Suppressor macrophage treated with lipopolysaccharide for 1 hour (primary cell): Measurements from ENCODE around the gene HAUS5.

Experiments used
- DNase-seq, 3 donors: peaks; one replicate each; pipeline ENCODE4 v3.0.0-alpha.2; 2020 to 2022

HAUS5 gene

DNA sequence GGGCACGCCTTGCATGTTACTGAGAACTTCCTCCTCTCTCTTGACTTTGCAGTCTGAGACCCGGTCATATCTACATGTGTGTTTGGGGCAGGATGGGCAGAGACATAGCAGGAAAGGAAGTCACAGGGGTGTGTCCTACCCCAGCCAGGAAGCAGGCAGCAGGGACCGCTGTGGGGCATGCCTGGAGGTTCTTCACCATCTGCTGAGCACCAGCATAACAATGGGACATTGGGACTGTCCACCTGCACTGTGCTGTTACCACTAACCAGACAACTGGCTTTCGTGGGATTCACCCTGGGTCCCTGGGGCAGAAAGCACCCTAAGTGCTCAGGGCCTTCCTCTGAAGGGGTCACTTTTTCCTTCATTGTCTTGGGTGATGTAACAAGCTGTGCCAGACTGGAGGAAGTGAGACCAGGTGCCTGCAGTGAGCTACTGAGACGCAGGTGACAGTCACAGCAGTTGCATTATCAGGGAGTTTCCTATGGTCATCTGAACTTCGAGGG is 2.6 kb upstream of the HAUS5 start:
- DNase-seq, result peak; percentile 9 to 25 (median 22)

DNA sequence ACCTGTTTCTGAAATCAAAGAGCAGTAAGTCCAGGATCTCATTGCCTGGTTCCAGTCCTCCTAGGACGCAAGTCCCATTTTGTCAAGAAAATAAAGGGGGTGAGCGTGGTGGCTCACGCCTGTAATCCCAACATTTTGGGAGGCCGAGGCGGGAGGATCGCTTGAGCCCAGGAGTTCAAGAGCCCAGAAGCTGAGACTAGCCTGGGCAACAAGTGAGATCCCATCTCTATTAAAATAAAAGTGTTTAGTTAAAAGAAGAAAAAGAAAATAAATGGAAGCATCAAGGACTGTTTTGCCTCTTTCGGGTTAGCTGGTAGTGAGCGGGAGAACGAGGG is 344 bp upstream of the HAUS5 start:
- no peak for DNase-seq

DNA sequence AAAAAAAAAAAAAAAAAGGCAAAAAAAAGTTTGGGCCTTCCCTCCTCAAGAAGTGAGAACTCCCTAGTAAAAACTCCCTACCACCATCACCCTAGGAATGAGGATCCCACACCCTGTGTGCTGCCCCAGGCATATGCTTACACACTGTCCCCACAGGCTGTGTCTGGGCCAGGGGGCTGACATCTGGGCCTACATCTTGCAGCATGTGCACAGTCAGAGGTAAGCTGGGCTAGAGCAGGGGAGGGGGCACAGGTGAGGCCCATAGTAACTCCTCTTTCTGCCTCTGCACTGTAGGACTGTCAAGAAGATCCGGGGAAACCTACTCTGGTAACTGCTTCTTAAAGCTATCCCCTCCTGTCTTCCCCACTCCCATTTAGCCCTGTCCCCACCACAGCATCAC is 1.0 kb downstream of the HAUS5 start:
- no peak for DNase-seq

DNA sequence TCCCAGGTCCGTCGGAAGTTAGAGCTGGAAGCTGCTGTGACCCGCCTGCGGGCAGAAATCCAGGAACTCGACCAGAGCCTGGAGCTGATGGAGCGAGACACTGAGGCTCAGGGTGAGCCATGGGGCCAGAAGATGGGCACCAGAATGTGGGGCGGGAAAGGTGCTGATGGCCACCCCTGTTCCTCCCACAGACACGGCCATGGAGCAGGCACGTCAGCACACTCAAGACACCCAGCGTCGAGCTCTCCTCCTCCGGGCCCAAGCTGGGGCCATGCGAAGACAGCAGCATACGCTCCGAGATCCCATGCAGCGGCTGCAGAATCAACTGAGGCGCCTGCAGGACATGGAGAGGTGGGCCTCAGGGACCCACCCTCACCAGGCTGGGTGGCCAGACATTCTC is 2.5 kb downstream of the HAUS5 start:
- no peak for DNase-seq

DNA sequence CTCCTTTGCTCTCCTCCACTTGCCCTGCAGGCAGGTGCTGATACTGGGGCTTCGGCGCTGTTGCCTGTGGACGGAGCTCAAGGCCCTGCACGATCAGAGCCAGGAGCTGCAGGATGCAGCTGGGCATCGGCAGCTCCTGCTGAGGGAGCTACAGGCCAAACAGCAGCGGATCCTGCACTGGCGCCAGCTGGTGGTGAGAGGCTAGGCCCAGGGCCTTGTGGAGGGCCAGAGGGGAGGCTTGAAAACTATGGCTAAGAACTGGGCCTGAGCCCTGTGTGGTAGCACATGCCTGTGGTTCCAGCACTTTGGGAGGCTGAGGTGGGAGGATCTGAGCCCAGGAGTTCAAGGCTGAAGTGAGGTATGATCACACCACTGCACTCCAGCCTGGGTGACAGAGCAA is 6.3 kb downstream of the HAUS5 start:
- no peak for DNase-seq

DNA sequence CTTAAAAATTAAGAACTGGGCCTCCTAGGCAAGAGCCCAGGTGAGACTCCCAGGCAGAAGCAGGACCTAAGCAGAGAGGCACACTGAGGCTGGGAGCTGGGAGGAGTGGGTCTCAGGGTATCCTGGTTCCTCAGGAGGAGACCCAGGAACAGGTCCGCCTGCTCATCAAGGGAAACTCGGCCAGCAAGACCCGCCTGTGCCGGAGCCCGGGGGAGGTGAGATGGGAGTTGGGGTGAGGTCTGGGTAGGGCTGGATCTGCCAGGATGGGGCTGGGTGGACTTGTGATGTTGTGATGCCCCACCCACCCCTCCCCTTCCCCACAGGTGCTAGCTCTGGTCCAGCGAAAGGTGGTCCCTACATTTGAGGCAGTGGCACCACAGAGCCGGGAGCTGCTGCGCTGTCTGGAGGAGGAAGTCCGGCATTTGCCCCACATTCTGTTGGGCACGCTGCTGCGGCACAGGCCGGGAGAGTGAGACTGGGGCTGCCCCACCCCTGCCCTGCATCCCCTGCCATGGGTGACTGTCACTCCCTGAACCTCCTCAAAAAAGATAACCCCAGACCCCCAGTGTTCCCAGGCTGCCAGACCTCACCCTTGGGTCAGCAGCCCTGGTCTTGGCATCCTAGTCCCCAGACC is 6.9 kb downstream of the HAUS5 start:
- no peak for DNase-seq

DNA sequence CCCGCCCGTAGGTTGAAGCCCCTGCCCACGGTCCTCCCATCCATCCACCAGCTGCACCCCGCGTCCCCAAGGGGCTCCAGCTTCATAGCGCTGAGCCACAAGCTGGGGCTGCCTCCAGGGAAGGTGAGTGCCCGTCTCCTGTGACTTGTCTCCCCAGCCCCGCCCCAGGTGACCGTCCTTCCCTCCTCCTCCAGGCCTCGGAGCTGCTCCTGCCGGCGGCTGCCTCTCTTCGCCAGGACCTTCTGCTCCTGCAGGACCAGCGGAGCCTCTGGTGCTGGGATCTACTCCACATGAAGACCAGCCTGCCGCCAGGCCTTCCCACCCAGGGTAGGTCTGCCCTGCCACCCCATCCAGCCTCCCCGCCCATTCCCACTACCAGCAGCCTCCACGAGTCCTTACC is 7.5 kb downstream of the HAUS5 start:
- no peak for DNase-seq

DNA sequence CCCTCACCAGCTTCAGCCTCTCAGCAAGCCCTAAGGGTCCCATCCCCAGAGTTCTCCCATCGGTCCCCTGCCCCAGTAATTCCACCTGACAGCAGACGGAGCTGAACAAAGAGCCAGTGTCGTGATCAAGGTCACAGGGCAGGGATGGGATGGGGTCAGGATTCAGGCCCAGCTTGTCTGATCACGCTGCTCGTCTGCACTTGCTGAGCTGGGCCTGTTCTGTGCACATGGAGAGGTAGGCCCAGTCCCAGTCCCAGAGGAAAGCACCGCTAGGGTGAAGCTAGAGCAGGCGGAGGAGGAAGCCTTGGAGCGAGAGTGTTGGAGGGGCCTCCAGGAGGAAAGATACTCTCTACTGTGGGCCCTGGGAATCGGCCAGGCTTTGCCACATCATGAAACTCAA is 9.2 kb downstream of the HAUS5 start:
- DNase-seq, result no peak

DNA sequence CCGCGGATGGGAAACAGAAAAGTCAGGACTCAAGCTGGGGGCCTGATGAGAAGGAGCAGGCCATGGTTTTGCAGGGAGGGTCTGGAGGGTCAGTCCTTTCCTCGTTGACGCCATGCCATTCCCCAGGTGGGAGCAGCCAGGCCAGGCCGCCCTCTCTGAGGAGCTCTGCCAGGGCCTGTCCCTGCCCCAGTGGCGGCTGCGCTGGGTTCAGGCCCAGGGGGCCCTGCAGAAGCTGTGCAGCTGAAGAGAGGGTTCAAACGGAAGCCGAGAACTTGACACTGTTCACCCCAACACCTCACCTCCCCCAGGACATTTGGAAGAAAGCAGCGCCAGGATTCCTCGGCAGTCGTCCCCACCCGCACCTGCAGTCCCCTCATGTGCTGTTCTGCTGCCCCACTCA is 10.2 kb downstream of the HAUS5 start:
- no peak for DNase-seq

DNA sequence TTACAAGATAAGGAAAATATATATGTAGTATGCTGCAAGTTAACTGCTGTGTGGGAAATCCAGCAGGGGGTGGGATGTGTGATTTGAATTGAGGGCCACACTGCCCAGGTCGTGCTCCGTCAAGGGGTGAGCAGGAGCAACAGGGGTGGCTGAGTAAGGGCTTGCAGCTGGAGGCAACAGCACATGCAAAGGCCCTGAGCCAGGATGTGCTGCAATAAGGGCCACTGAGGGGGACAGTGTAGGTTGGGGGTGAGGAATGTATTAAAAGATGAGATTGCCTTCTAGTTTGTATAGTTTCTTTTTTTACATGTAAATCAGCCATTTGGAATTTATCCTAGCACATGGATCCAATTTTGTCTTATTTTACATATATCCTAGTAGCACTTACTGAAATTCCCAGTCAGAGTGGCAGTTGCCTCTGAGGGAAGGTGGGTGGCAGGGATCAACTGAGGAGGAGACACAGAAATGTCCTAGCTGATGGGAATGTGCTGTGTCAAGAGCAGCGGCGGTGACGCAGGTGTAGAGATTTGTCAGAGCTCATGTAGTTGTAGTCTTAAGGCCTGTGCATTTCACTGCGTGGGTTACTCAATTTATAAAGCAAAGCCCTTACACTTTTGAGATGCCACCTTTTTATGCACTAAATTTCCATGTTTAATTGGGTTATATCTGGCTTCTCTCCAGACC is 10.9 kb downstream of the HAUS5 start:
- no peak for DNase-seq

DNA sequence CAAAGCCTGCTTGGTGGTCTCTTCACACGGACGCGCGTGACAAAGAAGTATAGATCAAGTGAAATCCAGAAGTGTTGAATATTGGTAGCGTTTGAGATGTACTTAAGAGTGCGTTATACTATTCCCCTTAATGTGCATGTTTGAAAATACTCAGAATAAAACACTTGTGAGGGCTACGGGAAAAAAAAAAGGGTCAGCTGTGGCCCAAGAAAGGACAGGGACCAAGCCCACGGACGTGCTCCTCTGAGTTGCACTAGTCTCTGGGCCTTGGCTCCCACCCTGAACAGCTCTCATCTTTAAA is 15.7 kb downstream of the HAUS5 start:
- DNase-seq, result no peak

DNA sequence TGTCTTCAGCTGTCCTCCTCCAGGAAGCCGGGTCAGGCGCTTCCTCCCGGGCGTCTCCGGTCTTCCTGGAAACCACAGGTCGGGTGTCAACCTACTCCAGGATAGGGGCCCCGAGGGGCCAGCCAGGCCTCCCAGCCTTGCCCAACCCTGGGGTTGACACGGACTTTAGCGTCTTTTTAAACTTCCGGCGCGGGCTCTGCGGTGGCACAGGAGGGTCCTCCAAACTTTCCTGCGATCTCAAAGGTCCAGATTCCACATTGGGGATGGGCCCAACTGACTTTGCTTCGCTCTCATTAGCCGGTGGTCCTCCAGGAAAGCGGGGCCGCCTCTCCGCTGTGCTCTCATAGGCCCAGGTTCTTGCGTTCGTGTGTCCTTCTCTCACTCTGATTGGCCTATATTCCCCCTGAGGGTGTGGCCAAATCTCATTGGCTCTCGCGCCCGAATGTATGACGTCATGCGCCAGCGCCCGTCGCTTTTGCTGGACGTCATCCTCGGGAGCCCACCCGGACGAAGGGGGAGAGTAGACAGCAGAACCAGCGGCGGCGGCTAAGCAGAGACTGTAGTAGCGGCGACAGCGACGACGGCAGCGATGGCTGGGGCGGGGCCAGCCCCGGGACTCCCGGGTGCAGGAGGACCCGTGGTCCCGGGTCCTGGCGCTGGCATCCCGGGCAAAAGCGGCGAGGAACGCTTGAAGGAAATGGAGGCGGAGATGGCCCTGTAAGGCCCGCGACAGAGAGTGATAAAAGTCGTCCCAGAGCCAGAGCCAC is 16.2 kb downstream of the HAUS5 start, which contains the start of gene RBM42:
Gene RBM42, plus strand, starts transcription at position 472 of the 767 bp plus-strand sequence. Its CDS starts 118 bp downstream, at position 590.
- peak; percentile 97 to 99 (median 98) for DNase-seq

DNA sequence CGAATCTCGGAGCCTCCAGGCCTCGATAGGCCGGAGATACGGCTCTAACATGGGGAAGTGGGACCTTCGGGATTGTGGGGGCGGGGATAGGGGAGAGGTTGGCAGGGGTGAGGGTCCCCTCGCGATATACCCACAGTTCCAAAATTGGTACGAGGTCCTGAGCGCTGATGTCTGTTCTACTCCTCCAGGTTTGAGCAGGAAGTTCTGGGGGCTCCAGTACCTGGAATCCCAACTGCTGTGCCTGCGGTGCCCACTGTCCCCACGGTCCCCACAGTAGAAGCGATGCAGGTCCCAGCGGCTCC is 16.7 kb downstream of the HAUS5 start:
- no peak for DNase-seq

DNA sequence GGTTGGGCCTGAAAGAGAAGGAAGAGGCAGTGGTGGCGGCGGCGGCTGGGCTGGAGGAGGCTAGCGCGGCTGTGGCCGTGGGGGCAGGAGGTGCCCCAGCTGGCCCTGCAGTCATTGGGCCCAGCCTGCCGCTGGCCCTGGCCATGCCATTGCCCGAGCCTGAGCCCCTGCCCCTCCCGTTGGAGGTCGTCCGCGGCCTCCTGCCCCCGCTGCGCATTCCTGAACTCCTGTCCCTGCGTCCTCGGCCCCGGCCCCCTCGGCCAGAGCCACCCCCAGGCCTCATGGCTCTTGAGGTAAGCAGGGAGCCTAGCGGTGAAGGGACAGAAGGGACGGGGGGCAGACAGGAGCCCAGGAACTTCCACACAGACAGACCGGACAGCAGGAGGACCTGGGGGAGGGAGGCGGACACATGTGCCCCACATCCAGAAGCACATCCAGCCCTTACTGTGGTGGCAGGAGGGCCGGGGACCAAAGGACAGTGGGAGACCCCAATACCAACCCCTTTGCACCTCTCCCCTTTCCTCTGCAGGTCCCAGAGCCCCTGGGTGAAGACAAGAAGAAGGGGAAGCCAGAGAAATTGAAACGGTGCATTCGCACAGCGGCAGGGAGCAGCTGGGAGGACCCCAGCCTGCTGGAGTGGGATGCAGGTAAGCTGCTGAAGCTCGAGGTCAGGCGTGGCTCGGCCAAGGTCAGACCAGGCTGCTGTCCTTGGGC is 21.3 kb downstream of the HAUS5 start:
- no peak for DNase-seq

DNA sequence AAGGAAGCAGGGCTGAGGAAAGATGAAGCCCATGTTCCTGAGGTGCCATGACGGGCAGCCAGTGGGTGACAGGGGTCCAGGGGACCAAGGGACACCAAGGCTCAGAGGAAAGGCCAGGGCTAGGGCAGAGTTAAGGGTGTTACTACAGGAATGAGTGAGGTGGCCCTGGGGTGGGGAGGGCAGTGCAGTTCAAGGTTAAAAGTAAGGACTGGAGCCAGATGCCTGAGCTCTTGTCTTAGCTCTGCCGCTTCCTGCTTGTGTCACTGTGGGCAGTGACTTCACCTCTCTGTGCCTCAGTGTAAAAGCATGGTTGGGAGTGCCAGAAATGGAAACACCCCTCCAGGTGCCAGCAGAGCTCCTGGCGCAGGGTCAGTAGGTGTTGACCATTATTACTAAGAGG is 24.1 kb downstream of the HAUS5 start:
- DNase-seq, result no peak

DNA sequence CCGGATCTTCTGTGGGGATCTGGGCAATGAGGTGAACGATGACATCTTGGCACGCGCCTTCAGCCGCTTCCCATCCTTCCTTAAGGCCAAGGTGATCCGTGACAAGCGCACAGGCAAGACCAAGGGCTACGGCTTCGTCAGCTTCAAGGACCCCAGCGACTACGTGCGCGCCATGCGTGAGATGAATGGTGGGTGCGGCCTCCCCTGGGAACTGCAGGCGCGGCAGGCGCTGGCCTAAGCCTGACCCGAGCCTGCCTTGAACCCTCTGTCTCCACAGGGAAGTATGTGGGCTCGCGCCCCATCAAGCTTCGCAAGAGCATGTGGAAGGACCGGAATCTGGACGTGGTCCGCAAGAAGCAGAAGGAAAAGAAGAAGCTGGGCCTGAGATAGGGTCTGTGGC is 24.6 kb downstream of the HAUS5 start:
- DNase-seq, result no peak

DNA sequence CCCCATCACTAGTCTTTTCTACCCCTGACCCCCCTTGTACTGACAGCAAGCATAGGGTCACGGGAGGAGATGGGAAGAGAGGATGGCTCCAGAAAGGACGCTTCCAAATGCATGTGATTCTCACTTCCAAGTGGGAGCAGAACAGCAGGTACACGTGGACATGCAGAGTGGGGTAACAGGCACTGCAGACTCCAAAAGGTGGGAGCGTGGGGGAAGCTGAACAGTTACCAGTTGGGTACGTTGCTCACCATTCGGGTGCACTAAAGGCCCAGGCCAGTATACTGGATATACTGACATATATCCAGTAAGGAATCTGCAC is 26.7 kb downstream of the HAUS5 start:
- DNase-seq, result no peak

DNA sequence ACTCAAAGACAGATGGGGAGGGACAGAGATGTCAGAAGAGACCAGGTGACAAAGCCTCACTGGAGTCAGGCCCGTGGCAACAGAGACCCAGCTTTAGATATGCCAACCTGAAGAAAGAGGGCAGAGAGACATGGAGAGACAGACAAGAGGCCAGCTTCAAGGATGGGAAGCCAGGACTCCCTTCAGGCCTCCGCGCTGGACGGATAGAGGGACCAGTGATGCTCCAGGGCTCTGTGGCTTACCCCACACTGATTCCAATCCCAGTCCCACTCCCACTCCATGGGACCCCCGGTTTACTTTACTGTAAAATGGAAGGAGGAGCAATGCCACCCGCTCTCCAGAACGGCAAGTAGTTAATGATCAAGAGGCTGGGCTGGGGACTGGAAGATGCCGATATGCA is 27.3 kb downstream of the HAUS5 start:
- no peak for DNase-seq

DNA sequence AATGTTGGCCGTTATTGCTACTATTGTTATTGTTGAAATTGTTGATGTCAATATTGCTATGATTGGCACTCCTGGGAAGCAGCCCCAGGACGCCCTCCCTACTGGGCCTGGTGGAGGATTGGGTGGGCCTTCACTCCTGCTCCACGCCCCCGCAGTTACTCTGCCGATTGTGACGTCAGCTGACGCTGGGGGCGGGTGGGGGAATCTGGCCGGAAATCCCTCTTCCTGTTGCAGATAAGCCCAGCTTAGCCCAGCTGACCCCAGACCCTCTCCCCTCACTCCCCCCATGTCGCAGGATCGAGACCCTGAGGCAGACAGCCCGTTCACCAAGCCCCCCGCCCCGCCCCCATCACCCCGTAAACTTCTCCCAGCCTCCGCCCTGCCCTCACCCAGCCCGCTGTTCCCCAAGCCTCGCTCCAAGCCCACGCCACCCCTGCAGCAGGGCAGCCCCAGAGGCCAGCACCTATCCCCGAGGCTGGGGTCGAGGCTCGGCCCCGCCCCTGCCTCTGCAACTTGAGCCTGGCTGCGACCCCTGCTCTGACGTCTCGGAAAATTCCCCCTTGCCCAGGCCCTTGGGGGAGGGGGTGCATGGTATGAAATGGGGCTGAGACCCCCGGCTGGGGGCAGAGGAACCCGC is 29.1 kb downstream of the HAUS5 start, which contains the start of gene ETV2:
Gene ETV2, plus strand, starts transcription at position 231 of the 637 bp plus-strand sequence. CDS start 716 bp downstream, outside the sequence.
- peak; percentile 64 to 76 (median 68) for DNase-seq

DNA sequence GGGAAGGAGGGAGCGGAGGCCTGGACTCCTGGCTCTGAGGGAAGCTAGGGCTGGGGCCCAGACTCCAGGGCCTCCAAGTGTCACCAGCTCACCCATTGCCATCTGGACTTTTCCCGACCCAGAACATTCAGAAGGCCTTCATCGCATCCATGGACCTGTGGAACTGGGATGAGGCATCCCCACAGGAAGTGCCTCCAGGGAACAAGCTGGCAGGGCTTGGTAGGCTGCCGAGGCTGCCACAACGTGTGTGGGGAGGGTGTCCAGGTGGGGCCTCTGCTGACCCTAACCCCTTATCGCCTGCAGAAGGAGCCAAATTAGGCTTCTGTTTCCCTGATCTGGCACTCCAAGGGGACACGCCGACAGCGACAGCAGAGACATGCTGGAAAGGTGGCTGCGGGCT is 29.8 kb downstream of the HAUS5 start:
- no peak for DNase-seq

DNA sequence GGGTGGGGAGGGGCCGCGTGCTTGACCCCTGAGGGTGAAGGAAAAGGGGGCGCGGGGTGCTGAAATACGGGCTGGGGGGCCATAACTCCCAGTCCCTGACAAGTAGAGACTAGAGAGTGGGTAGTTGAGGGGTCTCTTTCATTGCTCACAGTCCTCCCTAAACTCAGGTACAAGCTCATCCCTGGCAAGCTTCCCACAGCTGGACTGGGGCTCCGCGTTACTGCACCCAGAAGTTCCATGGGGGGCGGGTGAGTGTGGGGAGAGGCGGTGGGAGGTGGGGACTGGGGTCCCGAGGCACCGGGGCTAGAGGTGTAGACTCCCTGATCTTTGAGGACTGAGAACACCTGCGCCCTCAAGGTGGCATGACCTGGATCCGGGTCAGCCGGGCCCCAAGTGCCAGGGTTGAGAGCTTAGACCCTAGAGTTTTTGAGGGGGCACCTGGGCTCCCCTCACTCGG is 30.3 kb downstream of the HAUS5 start:
- no peak for DNase-seq

DNA sequence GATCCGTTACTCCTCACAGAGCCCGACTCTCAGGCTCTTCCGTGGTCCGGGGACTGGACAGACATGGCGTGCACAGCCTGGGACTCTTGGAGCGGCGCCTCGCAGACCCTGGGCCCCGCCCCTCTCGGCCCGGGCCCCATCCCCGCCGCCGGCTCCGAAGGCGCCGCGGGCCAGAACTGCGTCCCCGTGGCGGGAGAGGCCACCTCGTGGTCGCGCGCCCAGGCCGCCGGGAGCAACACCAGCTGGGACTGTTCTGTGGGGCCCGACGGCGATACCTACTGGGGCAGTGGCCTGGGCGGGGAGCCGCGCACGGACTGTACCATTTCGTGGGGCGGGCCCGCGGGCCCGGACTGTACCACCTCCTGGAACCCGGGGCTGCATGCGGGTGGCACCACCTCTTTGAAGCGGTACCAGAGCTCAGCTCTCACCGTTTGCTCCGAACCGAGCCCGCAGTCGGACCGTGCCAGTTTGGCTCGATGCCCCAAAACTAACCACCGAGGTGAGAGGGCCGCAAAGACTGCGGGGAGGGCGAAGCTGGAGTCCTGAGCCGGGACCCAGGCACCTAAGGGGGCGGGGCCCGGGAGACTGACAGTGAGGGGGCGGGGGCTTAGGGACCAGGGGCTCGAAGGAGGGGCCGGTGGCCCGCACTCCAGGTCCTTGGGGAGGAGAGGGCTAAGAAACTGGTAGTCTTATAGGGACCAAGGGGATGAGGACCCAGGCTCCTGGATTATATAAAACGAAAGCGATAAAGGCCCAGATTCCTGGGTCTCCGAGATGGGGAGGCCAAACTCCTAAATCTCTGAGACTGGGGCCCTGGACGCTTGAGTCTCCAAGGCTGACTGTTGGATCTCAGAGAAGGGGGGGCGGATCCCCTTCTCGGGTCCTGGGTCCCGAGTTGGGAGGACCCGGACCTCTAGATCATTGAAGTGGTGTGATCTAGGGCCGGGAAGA is 31.0 kb downstream of the HAUS5 start:
- DNase-seq, result peak; percentile 69 to 87 (median 72)
